Prostate gland (tissue), 2 donors: ENCODE measurements around the gene ZNF2.

Experiments
- CTCF ChIP-seq, 4 experiments: fragments of 200-600 bp in 2 of 4; fragments of 450-650 bp in 2 of 4; sonication (generic) in 2 of 4; IDR thresholded peaks; 1 replicate in 3 of 4; 2 replicates in 1 of 4; pipeline ENCODE4 v1.5.1; 2016 to 2019; ENCODE audit warnings: antibody characterized with exemption in 4 of 4, mild to moderate bottlenecking in 2 of 4, moderate library complexity in 2 of 4
- POLR2A ChIP-seq: fragments of 450-650 bp; IDR thresholded peaks from one replicate; pipeline ENCODE4 v1.6.1; 2016; ENCODE audit warnings: antibody characterized with exemption, mild to moderate bottlenecking
- POLR2AphosphoS5 ChIP-seq: sonication (generic); formaldehyde crosslinking; IDR thresholded peaks from one replicate; pipeline ENCODE4 v1.6.1; 2017; ENCODE audit warnings: antibody characterized with exemption

- no peak for TF ChIP-seq POLR2A
- TF ChIP-seq CTCF (IDR thresholded peaks at IDR 0.05), result no peak
- TF ChIP-seq POLR2AphosphoS5, result no peak
Observed at GRCh38 chr2:95122197-95122551, 43.4 kb upstream of the ZNF2 start.
